BLaER1 (cell line): Measurements from ENCODE around the gene CWC27.

ENCODE experiments used
- H3K27ac ChIP-seq: shearing (Covaris generic); formaldehyde crosslinking; 2 replicates; pipeline ENCODE4 v1.8.1; 2022
- H3K27me3 ChIP-seq: shearing (Covaris generic); formaldehyde crosslinking; 2 replicates; pipeline ENCODE4 v1.8.1; 2022
- H3K36me3 ChIP-seq: shearing (Covaris generic); formaldehyde crosslinking; 2 replicates; pipeline ENCODE4 v1.8.1; 2022
- H3K4me1 ChIP-seq: shearing (Covaris generic); formaldehyde crosslinking; 2 replicates; pipeline ENCODE4 v1.8.1; 2022
- H3K4me2 ChIP-seq: shearing (Covaris generic); formaldehyde crosslinking; 2 replicates; pipeline ENCODE4 v1.8.1; 2022
- H3K4me3 ChIP-seq: shearing (Covaris generic); formaldehyde crosslinking; 2 replicates; pipeline ENCODE4 v1.8.1; 2022
- H3K9ac ChIP-seq: shearing (Covaris generic); formaldehyde crosslinking; 2 replicates; pipeline ENCODE4 v1.8.1; 2022
- H3K9me3 ChIP-seq: shearing (Covaris generic); formaldehyde crosslinking; 2 replicates; pipeline ENCODE4 v1.8.1; 2022
- H4K20me1 ChIP-seq: shearing (Covaris generic); formaldehyde crosslinking; 2 replicates; pipeline ENCODE4 v1.8.1; 2022
- Cebpa-rat ChIP-seq: shearing (Covaris generic); IDR thresholded peaks from 2 replicates; pipeline ENCODE4 v1.8.1; 2022

Gene CWC27

DNA sequence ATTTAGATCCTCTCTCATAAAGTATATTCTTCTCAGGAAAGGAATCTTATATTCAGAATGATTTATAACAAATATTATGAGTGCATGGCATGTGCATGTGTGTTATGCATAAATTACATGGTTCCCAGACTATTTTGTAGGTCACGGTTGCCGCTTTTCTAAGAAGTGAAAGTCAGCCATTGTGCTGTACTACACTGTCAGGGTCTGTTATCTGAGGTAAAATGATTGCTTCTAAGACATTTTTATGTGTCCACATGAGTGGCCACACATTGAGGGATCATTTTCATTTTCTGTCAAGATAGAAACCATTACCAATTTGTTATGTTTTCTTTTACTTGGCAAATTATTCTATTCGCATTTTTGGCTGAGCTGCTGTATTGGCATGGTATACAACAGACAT, 210.8 kb downstream of the CWC27 start:
- no peak overlapping the region for H3K9ac ChIP-seq
- peaks cover 23% of the 10 kb centered on the region for H3K36me3 ChIP-seq
- TF ChIP-seq Cebpa-rat: no peak
- no peak overlapping the region for H3K4me3 ChIP-seq
- H3K4me2 ChIP-seq: no peak overlapping the region
- H3K27me3 ChIP-seq: no peaks in the 10 kb centered on the region
- no peaks in the 10 kb centered on the region for H4K20me1 ChIP-seq
- no peaks in the 10 kb centered on the region for H3K9me3 ChIP-seq
- no peak overlapping the region for H3K27ac ChIP-seq
- H3K4me1 ChIP-seq: no peaks in the 10 kb centered on the region

DNA sequence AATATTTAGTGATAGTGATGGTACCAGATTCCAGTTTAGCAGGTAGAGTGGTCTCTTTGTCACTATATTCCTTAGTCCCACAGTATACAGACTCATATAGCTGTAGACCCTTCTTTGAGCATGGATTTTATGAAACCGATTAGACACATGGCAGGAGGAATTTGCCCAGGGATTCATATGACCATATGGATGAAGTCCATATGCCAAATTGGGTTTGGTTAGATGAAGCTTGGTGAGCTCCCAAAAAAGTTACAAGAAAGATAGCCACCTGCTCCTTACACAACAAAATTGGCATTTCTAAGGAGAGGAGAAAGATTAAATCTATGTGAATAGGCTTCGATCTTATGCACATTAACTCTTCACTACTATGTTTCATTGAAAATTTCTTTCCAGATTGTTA, 211.4 kb downstream of the CWC27 start:
- Histone ChIP-seq H3K9ac (no peak overlapping the region), H3K9me3 (no peaks in the 10 kb centered on the region), H3K27me3 (no peaks in the 10 kb centered on the region), H3K4me1 (no peaks in the 10 kb centered on the region), H3K4me2 (no peak overlapping the region), H3K4me3 (no peak overlapping the region), H3K36me3 (peaks cover 23% of the 10 kb centered on the region), H3K27ac (no peak overlapping the region), H4K20me1 (no peaks in the 10 kb centered on the region)
- no peak for TF ChIP-seq Cebpa-rat

DNA sequence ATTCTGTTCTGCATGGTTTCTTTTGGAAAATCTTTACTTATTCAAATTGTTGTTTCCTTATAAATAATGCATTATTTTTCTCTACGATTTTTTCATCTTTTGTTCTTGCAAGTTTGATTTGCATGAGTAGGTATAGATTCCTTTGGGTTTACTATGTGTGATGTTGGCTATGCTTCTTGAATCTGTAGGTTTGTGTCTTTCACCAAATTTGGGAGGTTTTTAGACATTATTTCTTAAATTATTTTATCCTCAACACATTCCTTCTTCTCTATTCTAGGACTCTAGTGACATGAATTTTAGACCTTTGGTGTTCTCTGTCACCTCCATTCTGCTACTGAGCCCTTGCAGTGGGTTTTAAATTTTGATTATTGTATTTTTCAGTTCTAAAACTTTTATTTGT, 219.0 kb downstream of the CWC27 start:
- no peak for TF ChIP-seq Cebpa-rat
- Histone ChIP-seq H3K9me3 (peaks cover 12% of the 10 kb centered on the region; the same call in 1 of the 2 replicates), H4K20me1 (no peaks in the 10 kb centered on the region), H3K36me3 (peaks cover 19% of the 10 kb centered on the region), H3K4me1 (peaks cover 6% of the 10 kb centered on the region; the same call in 1 of the 2 replicates), H3K4me3 (no peak overlapping the region), H3K27me3 (no peaks in the 10 kb centered on the region), H3K4me2 (no peak overlapping the region), H3K27ac (no peak overlapping the region), H3K9ac (no peak overlapping the region)

DNA sequence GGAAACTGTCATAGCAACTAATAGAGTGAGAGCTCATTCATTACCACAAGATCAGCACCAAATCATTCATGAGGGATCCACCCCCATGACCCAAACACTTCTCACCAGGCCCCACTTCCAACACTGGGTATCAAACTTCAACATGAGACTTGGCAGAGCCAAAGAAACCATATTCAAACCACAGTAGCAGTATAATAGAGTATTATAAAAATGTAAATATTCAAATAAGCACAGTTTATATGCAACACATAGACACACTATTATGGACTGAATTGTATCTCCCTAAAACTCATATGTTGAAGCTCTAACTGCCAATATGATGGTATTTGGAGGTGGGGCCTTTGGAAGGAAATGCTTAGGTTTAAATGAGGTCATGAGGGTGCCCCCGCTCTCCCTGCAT, 240.5 kb downstream of the CWC27 start:
- no peak overlapping the region for H3K27ac ChIP-seq
- peaks cover 8% of the 10 kb centered on the region; the same call in 1 of the 2 replicates for H3K9me3 ChIP-seq
- no peak overlapping the region for H3K9ac ChIP-seq
- no peak for TF ChIP-seq Cebpa-rat
- peaks cover under 1% of the 10 kb centered on the region for H3K4me1 ChIP-seq
- no peak overlapping the region for H3K4me3 ChIP-seq
- H3K4me2 ChIP-seq: no peak overlapping the region
- no peaks in the 10 kb centered on the region for H4K20me1 ChIP-seq
- no peaks in the 10 kb centered on the region for H3K27me3 ChIP-seq
- H3K36me3 ChIP-seq: peaks cover 26% of the 10 kb centered on the region; the same call in 1 of the 2 replicates

GRCh38 chr5:65010841-65011240, 242.1 kb downstream of the CWC27 start:
- H3K4me3 ChIP-seq: no peak overlapping the region
- H3K36me3 ChIP-seq: 0 out of 2 replicates have a peak, but pooled peaks cover 20% of the 10 kb centered on the region
- no peak for TF ChIP-seq Cebpa-rat
- no peaks in the 10 kb centered on the region for H3K4me1 ChIP-seq
- no peaks in the 10 kb centered on the region for H3K9me3 ChIP-seq
- no peak overlapping the region for H3K9ac ChIP-seq
- no peak overlapping the region for H3K4me2 ChIP-seq
- H3K27ac ChIP-seq: no peak overlapping the region
- H3K27me3 ChIP-seq: no peaks in the 10 kb centered on the region
- H4K20me1 ChIP-seq: no peaks in the 10 kb centered on the region

GRCh38 chr5:65012301-65012892, 243.7 kb downstream of the CWC27 start:
- no peak overlapping the region for H3K4me3 ChIP-seq

GRCh38 chr5:65013166-65013565, 244.4 kb downstream of the CWC27 start:
- no peaks in the 10 kb centered on the region for H3K27me3 ChIP-seq
- 0 out of 2 replicates have a peak, but pooled peaks cover 13% of the 10 kb centered on the region for H3K36me3 ChIP-seq
- H4K20me1 ChIP-seq: no peaks in the 10 kb centered on the region
- H3K4me2 ChIP-seq: no peak overlapping the region
- TF ChIP-seq Cebpa-rat: no peak
- H3K4me1 ChIP-seq: no peaks in the 10 kb centered on the region
- no peak overlapping the region for H3K27ac ChIP-seq
- no peak overlapping the region for H3K4me3 ChIP-seq
- H3K9ac ChIP-seq: no peak overlapping the region
- no peaks in the 10 kb centered on the region for H3K9me3 ChIP-seq

More at GRCh38 chr5:65012301-65012892, 243.7 kb downstream of the CWC27 start:
- Histone ChIP-seq H3K27me3 (no peaks in the 10 kb centered on the region), H3K27ac (no peak overlapping the region), H3K36me3 (0 out of 2 replicates have a peak, but pooled peaks cover 15% of the 10 kb centered on the region), H3K4me1 (no peaks in the 10 kb centered on the region), H3K9me3 (no peaks in the 10 kb centered on the region), H3K4me2 (no peak overlapping the region), H3K9ac (no peak overlapping the region), H4K20me1 (no peaks in the 10 kb centered on the region)
- no peak for TF ChIP-seq Cebpa-rat

GRCh38 chr5:65014769-65015168, 246.0 kb downstream of the CWC27 start:
- H3K9ac ChIP-seq: no peak overlapping the region
- H4K20me1 ChIP-seq: no peaks in the 10 kb centered on the region
- no peak for TF ChIP-seq Cebpa-rat
- H3K4me3 ChIP-seq: no peak overlapping the region
- no peaks in the 10 kb centered on the region for H3K27me3 ChIP-seq
- H3K4me2 ChIP-seq: no peak overlapping the region
- no peaks in the 10 kb centered on the region for H3K9me3 ChIP-seq
- H3K27ac ChIP-seq: no peak overlapping the region
- H3K36me3 ChIP-seq: 0 out of 2 replicates have a peak, but pooled peaks cover 3% of the 10 kb centered on the region
- H3K4me1 ChIP-seq: no peaks in the 10 kb centered on the region

DNA sequence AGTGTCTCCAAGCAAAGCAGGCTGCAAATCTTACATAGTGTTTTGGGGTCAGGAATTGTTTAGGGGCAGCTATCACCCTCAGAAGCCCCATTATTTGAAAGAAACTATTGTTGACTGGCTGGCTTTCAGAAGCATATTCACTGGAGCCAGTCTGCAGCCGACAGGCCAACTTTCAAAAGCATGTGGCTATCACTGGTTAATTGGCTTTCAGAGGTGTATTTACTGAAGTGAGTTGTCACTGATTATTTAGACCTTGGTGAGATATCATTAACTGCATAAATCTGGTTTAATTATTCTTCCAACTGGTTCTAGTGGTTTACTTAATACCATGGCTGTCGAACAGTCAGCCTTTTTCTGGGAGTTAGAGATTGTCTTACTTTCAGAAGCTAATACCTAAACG, 247.0 kb downstream of the CWC27 start:
- H4K20me1 ChIP-seq: no peaks in the 10 kb centered on the region
- H3K4me2 ChIP-seq: no peak overlapping the region
- no peaks in the 10 kb centered on the region for H3K9me3 ChIP-seq
- no peaks in the 10 kb centered on the region for H3K36me3 ChIP-seq
- no peak for TF ChIP-seq Cebpa-rat
- peaks cover 9% of the 10 kb centered on the region for H3K4me1 ChIP-seq
- no peak overlapping the region for H3K9ac ChIP-seq
- H3K27me3 ChIP-seq: no peaks in the 10 kb centered on the region
- H3K27ac ChIP-seq: no peak overlapping the region
- H3K4me3 ChIP-seq: no peak overlapping the region

DNA sequence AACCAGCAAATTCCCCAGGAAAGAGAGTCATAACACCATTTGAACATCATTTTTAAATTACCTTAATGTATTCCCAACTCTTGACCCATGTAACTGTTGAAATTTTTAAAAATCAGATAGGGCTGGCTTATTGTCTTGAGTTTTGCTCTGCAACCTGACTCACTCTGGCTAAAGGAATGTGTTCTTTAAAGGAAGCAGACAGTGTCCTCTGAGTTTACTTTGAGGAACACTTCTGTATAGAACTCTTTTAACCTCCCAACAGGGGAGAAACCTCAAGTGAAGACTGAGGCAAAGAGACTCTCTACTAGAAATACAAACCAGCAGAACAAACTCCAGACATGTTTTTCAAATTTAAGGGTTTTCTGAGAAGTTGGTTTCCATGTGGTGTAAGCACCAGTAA, 248.9 kb downstream of the CWC27 start:
- no peaks in the 10 kb centered on the region for H3K36me3 ChIP-seq
- H3K27ac ChIP-seq: no peak overlapping the region
- no peak for TF ChIP-seq Cebpa-rat
- no peak overlapping the region for H3K4me2 ChIP-seq
- H3K4me1 ChIP-seq: peaks cover 27% of the 10 kb centered on the region
- no peak overlapping the region for H3K4me3 ChIP-seq
- H3K9ac ChIP-seq: no peak overlapping the region
- no peaks in the 10 kb centered on the region for H4K20me1 ChIP-seq
- H3K27me3 ChIP-seq: no peaks in the 10 kb centered on the region
- no peaks in the 10 kb centered on the region for H3K9me3 ChIP-seq

DNA sequence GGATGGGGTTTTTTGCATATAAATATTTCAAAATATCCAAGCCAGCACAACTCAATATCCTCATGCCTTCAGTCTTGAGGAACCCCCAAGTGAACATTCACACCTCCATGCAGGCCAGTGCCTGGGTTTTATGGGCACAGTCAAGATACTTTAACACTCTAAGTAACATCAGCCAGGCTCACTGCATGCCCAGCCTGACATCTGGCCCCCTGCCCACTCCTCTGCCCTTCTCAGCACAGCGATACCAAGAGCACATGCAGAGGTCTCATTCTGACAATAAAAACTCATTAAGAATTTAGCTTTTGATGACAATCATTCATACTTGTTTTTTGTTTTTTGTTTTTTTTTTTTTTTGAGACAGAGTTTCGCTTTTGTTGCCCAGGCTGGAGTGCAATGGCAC, 250.0 kb downstream of the CWC27 start:
- no peak overlapping the region for H3K9ac ChIP-seq
- no peak overlapping the region for H3K27ac ChIP-seq
- H3K27me3 ChIP-seq: no peaks in the 10 kb centered on the region
- no peaks in the 10 kb centered on the region for H3K36me3 ChIP-seq
- H3K4me2 ChIP-seq: no peak overlapping the region
- no peaks in the 10 kb centered on the region for H4K20me1 ChIP-seq
- peaks cover 27% of the 10 kb centered on the region for H3K4me1 ChIP-seq
- no peaks in the 10 kb centered on the region for H3K9me3 ChIP-seq
- no peak for TF ChIP-seq Cebpa-rat
- no peak overlapping the region for H3K4me3 ChIP-seq
